HepG2 (cell line): ENCODE data around the gene TMEM267. TPM values are rescaled to one million over a fixed set of nuclear protein-coding genes. Genes with fewer than 3 reads are reported as not detected.

Experiments
- AKAP8 ChIP-seq: sonication (generic); formaldehyde crosslinking; IDR thresholded peaks from 2 replicates; pipeline ENCODE4 v1.5.1; 2020; ENCODE audit warnings: mild to moderate bottlenecking, missing genetic modification reagents
- KDM2A ChIP-seq: sonication (generic); formaldehyde crosslinking; IDR thresholded peaks from 2 replicates; pipeline ENCODE4 v1.4.0; 2020; ENCODE audit warnings: low read depth, missing genetic modification reagents, borderline replicate concordance
- KDM5A ChIP-seq: fragments of 200-600 bp; sonication (generic); IDR thresholded peaks from 2 replicates; pipeline ENCODE4 v1.7.0; 2018; ENCODE audit warnings: antibody characterized with exemption, mild to moderate bottlenecking, low read length, borderline replicate concordance
- KLF16 ChIP-seq, 2 experiments: sonication (generic) in 1 of 2; formaldehyde crosslinking in 1 of 2; IDR thresholded peaks; 2 replicates each; pipeline versions ENCODE4 v1.6.1 to v1.8.0; 2016 to 2023; ENCODE audit warnings: missing genetic modification reagents in 2 of 2, missing compliant biosample characterization in 1 of 2
- LCORL ChIP-seq, 2 experiments: fragments of 450-650 bp in 1 of 2; sonication (generic) in 1 of 2; formaldehyde crosslinking in 1 of 2; IDR thresholded peaks; 2 replicates each; pipeline versions ENCODE4 v1.5.0 to v1.6.1; 2017 to 2020; ENCODE audit warnings: antibody characterized with exemption in 1 of 2, missing genetic modification reagents in 1 of 2
- MXD3 ChIP-seq: IDR thresholded peaks from 2 replicates; pipeline ENCODE4 v1.6.1; 2016; ENCODE audit warnings: mild to moderate bottlenecking, missing biosample characterization, missing genetic modification reagents
- NCOA2 ChIP-seq: sonication (generic); formaldehyde crosslinking; IDR thresholded peaks from 2 replicates; pipeline ENCODE4 v1.8.0; 2022; ENCODE audit warnings: inconsistent platforms
- PHB2 ChIP-seq: fragments of 450-650 bp; IDR thresholded peaks from 2 replicates; pipeline ENCODE4 v1.6.1; 2018; ENCODE audit not compliant: partially characterized antibody
- PHF5A ChIP-seq: IDR thresholded peaks from one replicate; pipeline ENCODE4 v1.6.1; 2018; ENCODE audit warnings: low read depth, missing genetic modification reagents; ENCODE audit not compliant: unreplicated experiment
- PPARG ChIP-seq: conservative IDR thresholded peaks from 2 replicates; pipeline ENCODE4 v1.6.1; 2016; ENCODE audit warnings: missing biosample characterization, missing genetic modification reagents
- RBM22 ChIP-seq: fragments of 200-400 bp; formaldehyde crosslinking; optimal IDR thresholded peaks from 2 replicates; pipeline ENCODE3; 2017; ENCODE audit warnings: mild to moderate bottlenecking, low read length, moderate library complexity
- SMAD3 ChIP-seq: sonication (generic); formaldehyde crosslinking; IDR thresholded peaks from 2 replicates; pipeline ENCODE4 v1.4.0; 2020; ENCODE audit warnings: missing genetic modification reagents
- SRY ChIP-seq: sonication (generic); formaldehyde crosslinking; IDR thresholded peaks from 2 replicates; pipeline ENCODE4 v1.8.0; 2022; ENCODE audit warnings: mild to moderate bottlenecking, missing genetic modification reagents
- SSRP1 ChIP-seq: IDR thresholded peaks from 2 replicates; pipeline ENCODE4 v1.6.1; 2016; ENCODE audit warnings: control low read depth
- ZBTB8A ChIP-seq: sonication (generic); formaldehyde crosslinking; IDR thresholded peaks from 2 replicates; pipeline ENCODE4 v1.4.0; 2020; ENCODE audit warnings: mild to moderate bottlenecking, low read depth, missing genetic modification reagents, borderline replicate concordance
- ZNF138 ChIP-seq: sonication (generic); formaldehyde crosslinking; IDR thresholded peaks from 2 replicates; pipeline ENCODE4 v1.5.0; 2020; ENCODE audit warnings: mild to moderate bottlenecking, low read depth, missing genetic modification reagents
- ZNF292 ChIP-seq: sonication (generic); formaldehyde crosslinking; IDR thresholded peaks from 2 replicates; pipeline ENCODE4 v1.8.1; 2022; ENCODE audit warnings: mild to moderate bottlenecking, low read depth, missing genetic modification reagents, borderline replicate concordance
- ZNF3 ChIP-seq: IDR thresholded peaks from 2 replicates; pipeline ENCODE4 v1.7.0; 2017; ENCODE audit warnings: inconsistent platforms
- ZNF616 ChIP-seq: sonication (generic); formaldehyde crosslinking; IDR thresholded peaks from 2 replicates; pipeline ENCODE4 v1.5.0; 2020; ENCODE audit warnings: low read depth, mild to moderate bottlenecking, missing genetic modification reagents
- ZNF670 ChIP-seq: sonication (generic); formaldehyde crosslinking; IDR thresholded peaks from 2 replicates; pipeline ENCODE4 v1.8.0; 2022; ENCODE audit warnings: mild to moderate bottlenecking, missing genetic modification reagents, borderline replicate concordance
- ZNF761 ChIP-seq: sonication (generic); formaldehyde crosslinking; conservative IDR thresholded peaks from 2 replicates; pipeline ENCODE4 v1.4.0; 2020; ENCODE audit warnings: mild to moderate bottlenecking, missing genetic modification reagents
- ZNF788 ChIP-seq: sonication (generic); formaldehyde crosslinking; IDR thresholded peaks from 2 replicates; pipeline ENCODE4 v1.5.0; 2020; ENCODE audit warnings: mild to moderate bottlenecking, missing genetic modification reagents, borderline replicate concordance
- ZNF839 ChIP-seq: sonication (generic); formaldehyde crosslinking; IDR thresholded peaks from 2 replicates; pipeline ENCODE4 v1.4.0; 2020; ENCODE audit warnings: missing genetic modification reagents, mild to moderate bottlenecking, borderline replicate concordance
- polyA plus RNA-seq, 8 experiments: library from polyadenylated mRNA; depleted of rRNA in 3 of 8; stranded (reverse) in 7 of 8; unstranded in 1 of 8; fragments of >200 nt; fragmentation: Illumina TruSeq in 4 of 8; extraction: Trizol in 4 of 8; gene quantifications; 2 replicates each; pipeline versions ENCODE4 v1.2.1 to v1.2.3, GENCODE V29; 2011 to 2016; ENCODE audit warnings: low read depth in 4 of 8, missing spikeins in 1 of 8, mixed read lengths in 1 of 8; ENCODE audit not compliant: insufficient read depth in 1 of 8
- total RNA-seq, 5 experiments: library from RNA; depleted of rRNA; stranded (reverse); fragments of >200 nt; fragmentation: Illumina TruSeq; extraction: Trizol; gene quantifications; 2 replicates each; pipeline ENCODE4 v1.2.3, GENCODE V29; 2016; ENCODE audit warnings: low read depth in 1 of 5
- TF ChIP-seq, protein P1 (sequence below): sonication (generic); formaldehyde crosslinking; conservative IDR thresholded peaks from 2 replicates; pipeline ENCODE4 v1.4.0; 2020; ENCODE audit warnings: mild to moderate bottlenecking, missing genetic modification reagents, moderate library complexity
- TF ChIP-seq, protein P2 (sequence below): sonication (generic); formaldehyde crosslinking; IDR thresholded peaks from 2 replicates; pipeline ENCODE4 v1.5.0; 2020; ENCODE audit warnings: missing genetic modification reagents, mild to moderate bottlenecking, borderline replicate concordance

The TMEM267 gene
- total and polyA plus RNA-seq, 2 of the 13 experiments (the other 11 are each of a cell fraction or from before 2014, with no cell fraction given) = 8.9 to 12.6 TPM

DNA sequence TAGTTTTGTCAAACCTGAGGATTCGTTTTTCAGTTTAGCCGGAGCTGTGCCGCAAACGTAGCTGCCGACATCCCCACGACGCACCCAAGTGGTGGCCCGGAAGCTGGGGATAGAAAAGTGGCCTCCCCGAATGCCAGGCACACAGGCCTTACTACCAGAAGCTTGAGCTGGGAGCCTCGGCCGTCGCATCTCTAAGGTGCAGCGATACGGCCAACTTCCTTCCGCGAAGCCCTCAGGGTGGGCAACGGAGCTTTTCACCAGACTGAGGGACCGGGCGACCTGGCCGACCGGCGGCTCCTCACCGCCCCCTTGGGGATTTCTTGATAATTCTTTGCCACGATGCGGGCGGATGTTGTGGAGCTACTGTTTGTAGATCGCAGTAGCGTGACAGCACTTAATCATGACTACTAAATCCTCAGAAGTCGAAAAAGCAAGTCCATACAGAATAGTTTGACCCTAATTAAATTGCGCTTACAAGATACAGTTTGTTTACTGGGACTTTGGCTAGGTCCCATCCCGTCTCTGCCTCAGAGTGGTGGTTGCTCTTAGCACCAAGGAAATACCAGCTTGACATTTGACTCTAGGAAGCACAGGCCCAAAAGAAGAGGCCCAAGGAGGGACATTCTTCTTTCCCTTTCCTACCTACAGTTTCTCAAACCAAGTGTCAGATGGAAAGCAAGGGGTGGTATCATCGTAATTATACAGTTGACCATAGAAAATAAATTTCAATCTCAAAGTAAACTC is 613 bp upstream of the TMEM267 start (continued):
- TF ChIP-seq ZBTB8A (CRISPR knock-in tag) (0 out of 2 replicates have a peak, but pooled peaks have one; percentile 24), RBM22 (peak; percentile 44), SSRP1 (CRISPR knock-in tag) (no peak), KLF16 (CRISPR knock-in tag; IDR thresholded peaks at IDR 0.05) (0 out of 4 replicates have a peak, but pooled peaks of 1 of the 2 experiments have one; percentile 11), SRY (peak; percentile 55; the same call in 1 of the 2 replicates), ZNF3 (CRISPR knock-in tag) (peak; percentile 79; the same call in 1 of the 2 replicates), LCORL (IDR thresholded peaks at IDR 0.05) (no peak), LCORL (CRISPR knock-in tag; IDR thresholded peaks at IDR 0.05) (peak; percentile 53; the same call in 1 of the 2 replicates), KDM5A (0 out of 2 replicates have a peak, but pooled peaks have one; percentile 51), ZNF670 (CRISPR knock-in tag) (no peak), ZNF839 (CRISPR knock-in tag) (no peak), AKAP8 (CRISPR knock-in tag) (no peak), ZNF761 (CRISPR knock-in tag) (no peak), ZNF616 (CRISPR knock-in tag) (no peak), PPARG (CRISPR knock-in tag) (no peak), PHB2 (no peak), KDM2A (CRISPR knock-in tag) (0 out of 2 replicates have a peak, but pooled peaks have one; percentile 7), ZNF138 (CRISPR knock-in tag) (no peak), MXD3 (CRISPR knock-in tag) (no peak), ZNF788 (CRISPR knock-in tag) (0 out of 2 replicates have a peak, but pooled peaks have one; percentile 13), NCOA2 (CRISPR knock-in tag) (no peak), SMAD3 (CRISPR knock-in tag) (no peak), ZNF292 (no peak), PHF5A (CRISPR knock-in tag) (no peak)
- TF ChIP-seq, protein P1, sequence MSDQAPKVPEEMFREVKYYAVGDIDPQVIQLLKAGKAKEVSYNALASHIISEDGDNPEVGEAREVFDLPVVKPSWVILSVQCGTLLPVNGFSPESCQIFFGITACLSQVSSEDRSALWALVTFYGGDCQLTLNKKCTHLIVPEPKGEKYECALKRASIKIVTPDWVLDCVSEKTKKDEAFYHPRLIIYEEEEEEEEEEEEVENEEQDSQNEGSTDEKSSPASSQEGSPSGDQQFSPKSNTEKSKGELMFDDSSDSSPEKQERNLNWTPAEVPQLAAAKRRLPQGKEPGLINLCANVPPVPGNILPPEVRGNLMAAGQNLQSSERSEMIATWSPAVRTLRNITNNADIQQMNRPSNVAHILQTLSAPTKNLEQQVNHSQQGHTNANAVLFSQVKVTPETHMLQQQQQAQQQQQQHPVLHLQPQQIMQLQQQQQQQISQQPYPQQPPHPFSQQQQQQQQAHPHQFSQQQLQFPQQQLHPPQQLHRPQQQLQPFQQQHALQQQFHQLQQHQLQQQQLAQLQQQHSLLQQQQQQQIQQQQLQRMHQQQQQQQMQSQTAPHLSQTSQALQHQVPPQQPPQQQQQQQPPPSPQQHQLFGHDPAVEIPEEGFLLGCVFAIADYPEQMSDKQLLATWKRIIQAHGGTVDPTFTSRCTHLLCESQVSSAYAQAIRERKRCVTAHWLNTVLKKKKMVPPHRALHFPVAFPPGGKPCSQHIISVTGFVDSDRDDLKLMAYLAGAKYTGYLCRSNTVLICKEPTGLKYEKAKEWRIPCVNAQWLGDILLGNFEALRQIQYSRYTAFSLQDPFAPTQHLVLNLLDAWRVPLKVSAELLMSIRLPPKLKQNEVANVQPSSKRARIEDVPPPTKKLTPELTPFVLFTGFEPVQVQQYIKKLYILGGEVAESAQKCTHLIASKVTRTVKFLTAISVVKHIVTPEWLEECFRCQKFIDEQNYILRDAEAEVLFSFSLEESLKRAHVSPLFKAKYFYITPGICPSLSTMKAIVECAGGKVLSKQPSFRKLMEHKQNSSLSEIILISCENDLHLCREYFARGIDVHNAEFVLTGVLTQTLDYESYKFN (CRISPR knock-in tag) = no peak; the same call in none of the 2 replicates
- TF ChIP-seq, protein P2, sequence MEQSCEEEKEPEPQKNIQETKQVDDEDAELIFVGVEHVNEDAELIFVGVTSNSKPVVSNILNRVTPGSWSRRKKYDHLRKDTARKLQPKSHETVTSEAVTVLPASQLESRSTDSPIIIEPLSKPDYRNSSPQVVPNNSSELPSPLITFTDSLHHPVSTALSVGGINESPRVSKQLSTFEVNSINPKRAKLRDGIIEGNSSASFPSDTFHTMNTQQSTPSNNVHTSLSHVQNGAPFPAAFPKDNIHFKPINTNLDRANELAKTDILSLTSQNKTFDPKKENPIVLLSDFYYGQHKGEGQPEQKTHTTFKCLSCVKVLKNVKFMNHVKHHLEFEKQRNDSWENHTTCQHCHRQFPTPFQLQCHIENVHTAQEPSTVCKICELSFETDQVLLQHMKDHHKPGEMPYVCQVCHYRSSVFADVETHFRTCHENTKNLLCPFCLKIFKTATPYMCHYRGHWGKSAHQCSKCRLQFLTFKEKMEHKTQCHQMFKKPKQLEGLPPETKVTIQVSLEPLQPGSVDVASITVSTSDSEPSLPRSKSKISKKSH (CRISPR knock-in tag) = peak; percentile 67; the same call in 1 of the 2 replicates
